Upper lobe of left lung (tissue), 6 donors: ENCODE results near the gene GLS. TPM values are rescaled to one million over a fixed set of nuclear protein-coding genes. Genes with fewer than 3 reads are reported as not detected.
"Not testable (repeated sequence)": the region's sequence is repeated elsewhere in the genome, so short reads cannot be mapped to it uniquely, and the experiment has no call there.

Source experiments
- ATAC-seq, 2 donors: fragments of 200-7000 bp; cut with Tn5 transposase; one replicate each; pipeline ENCODE4 v1.9.1; 2022; ENCODE audit warnings: mild to moderate bottlenecking in 2 of 2, moderate library complexity in 2 of 2; ENCODE audit not compliant: low FRiP score in 2 of 2
- DNase-seq, 2 donors: peaks; one replicate each; pipeline ENCODE4 v3.0.0-alpha.2; 2019 to 2020
- H3K27ac ChIP-seq, 4 donors: fragments of 200-600 bp; sonication (generic); one replicate each; pipeline ENCODE4 v1.5.1; 2016 to 2019
- H3K27me3 ChIP-seq, 4 donors: fragments of 200-600 bp; sonication (generic); one replicate each; pipeline ENCODE4 v1.5.1; 2017 to 2019
- H3K36me3 ChIP-seq, 4 donors: fragments of 200-600 bp; sonication (generic); one replicate each; pipeline ENCODE4 v1.5.1; 2016 to 2019
- H3K4me1 ChIP-seq, 4 donors: fragments of 200-600 bp; sonication (generic); one replicate each; pipeline ENCODE4 v1.5.1; 2018 to 2019
- H3K4me3 ChIP-seq, 4 donors: fragments of 200-600 bp; sonication (generic); one replicate each; pipeline ENCODE4 v1.5.1; 2017 to 2019; ENCODE audit warnings: mild to moderate bottlenecking in 2 of 4, moderate library complexity in 1 of 4
- H3K9me3 ChIP-seq, 4 donors: fragments of 200-600 bp; sonication (generic); one replicate each; pipeline ENCODE4 v1.5.1; 2018 to 2019
- EP300 ChIP-seq, 4 donors: sonication (generic); formaldehyde crosslinking; IDR thresholded peaks; one replicate each; pipeline ENCODE4 v1.5.1; 2017; ENCODE audit warnings: antibody characterized with exemption in 4 of 4, control low read depth in 2 of 4
- POLR2A ChIP-seq, 4 donors: fragments of 450-650 bp; IDR thresholded peaks; one replicate each; pipeline ENCODE4 v1.5.1; 2016 to 2017; ENCODE audit warnings: antibody characterized with exemption in 4 of 4, mild to moderate bottlenecking in 2 of 4
- POLR2AphosphoS5 ChIP-seq, 2 donors: sonication (generic); formaldehyde crosslinking; IDR thresholded peaks; one replicate each; pipeline ENCODE4 v1.5.1; 2017; ENCODE audit warnings: antibody characterized with exemption in 2 of 2
- WGBS, 2 donors: methylation state at CpG; one replicate each; pipeline ENCODE4 v1.1.5; 2017 to 2018; 5-methylcytosine and 5-hydroxymethylcytosine counted together
- total RNA-seq, 6 donors: library from RNA; depleted of rRNA in 4 of 6; stranded (reverse); fragments of >200 nt in 4 of 6; gene quantifications; one replicate each; pipeline versions ENCODE4 v1.1.0 to v1.2.1, GENCODE V29; 2016 to 2021
- TF ChIP-seq, protein P1 (sequence below), 6 experiments: fragments of 450-650 bp in 4 of 6; fragments of 200-600 bp in 2 of 6; sonication (generic) in 2 of 6; IDR thresholded peaks; one replicate each; pipeline ENCODE4 v1.5.1; 2016 to 2019; ENCODE audit warnings: antibody characterized with exemption in 6 of 6
- donor health status: DM: no; HTN: no; CAD: no; lungs with moderate emphysema.
- donor health status: DM: no; HTN: yes; CAD: no; lungs with severe emphysema.

The GLS gene
- total RNA-seq, 6 donors from 2014 or later = 126 to 401 (median 189) TPM

DNA sequence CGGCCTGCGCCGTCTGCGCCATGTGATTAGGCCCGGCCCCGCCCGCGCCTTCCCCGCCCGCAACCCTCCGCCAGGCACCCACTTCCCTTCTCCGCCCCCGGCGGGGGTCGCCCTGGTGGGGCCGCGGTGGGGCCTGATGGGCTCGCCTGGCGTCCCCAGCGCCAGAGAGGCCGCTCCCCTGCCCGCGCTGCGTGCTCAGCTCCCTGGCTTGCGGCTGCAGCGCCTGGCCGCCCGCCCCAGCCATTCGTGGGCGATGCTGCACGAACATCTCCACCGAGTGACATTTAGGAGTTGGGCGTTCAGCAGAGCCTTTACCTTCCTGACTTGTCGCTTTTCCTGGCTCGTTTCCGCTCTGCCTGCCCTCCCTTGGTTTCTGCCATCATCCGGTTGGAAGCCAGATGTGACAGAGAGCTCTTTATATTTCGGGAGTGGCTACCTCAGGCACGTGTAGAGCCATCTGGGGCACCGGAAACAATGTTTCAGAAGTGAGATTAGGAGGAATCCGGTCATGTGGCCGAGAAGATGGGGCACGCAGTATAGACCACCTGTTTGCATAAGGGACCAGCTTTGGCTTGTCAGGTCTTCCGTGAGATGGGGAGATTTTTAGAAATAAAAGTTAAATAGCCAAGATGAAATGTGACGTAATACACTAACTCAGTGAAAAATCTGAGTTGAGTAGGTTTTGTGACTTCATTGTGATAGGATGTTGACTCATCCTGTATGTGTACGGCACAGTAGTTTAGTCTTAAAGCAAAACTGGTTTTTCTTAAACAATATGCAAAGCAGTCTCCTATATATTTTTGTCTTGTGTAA lies 1.2 kb downstream of the GLS start:
- Histone ChIP-seq H3K36me3 (no peaks in the 10 kb centered on the region), H3K27ac (peak overlapping the region; percentile 93 to 98 (median 96)), H3K4me1 (peaks cover 28 to 53% (median 44%) of the 10 kb centered on the region in 4 donors), H3K9me3 (no peaks in the 10 kb centered on the region), H3K4me3 (peak overlapping the region; percentile 52 to 97 (median 92)), H3K27me3 (no peaks in the 10 kb centered on the region)
- DNase-seq (peak; percentile 74 to 94), ATAC-seq (peak; percentile 51 to 54)
- 0 to 1% methylated on average over 11 to 34 of the region's 46 CpGs for WGBS, 2 donors
- peak; percentile 64 to 81 for TF ChIP-seq POLR2AphosphoS5 (IDR thresholded peaks at IDR 0.05)
- TF ChIP-seq EP300 (IDR thresholded peaks at IDR 0.05) = peak in 2 of 4 donors; percentile 53 to 55
- TF ChIP-seq POLR2A (IDR thresholded peaks at IDR 0.05) = peak in 3 of 4 donors; percentile 20 to 79 (median 57)
- TF ChIP-seq, protein P1, sequence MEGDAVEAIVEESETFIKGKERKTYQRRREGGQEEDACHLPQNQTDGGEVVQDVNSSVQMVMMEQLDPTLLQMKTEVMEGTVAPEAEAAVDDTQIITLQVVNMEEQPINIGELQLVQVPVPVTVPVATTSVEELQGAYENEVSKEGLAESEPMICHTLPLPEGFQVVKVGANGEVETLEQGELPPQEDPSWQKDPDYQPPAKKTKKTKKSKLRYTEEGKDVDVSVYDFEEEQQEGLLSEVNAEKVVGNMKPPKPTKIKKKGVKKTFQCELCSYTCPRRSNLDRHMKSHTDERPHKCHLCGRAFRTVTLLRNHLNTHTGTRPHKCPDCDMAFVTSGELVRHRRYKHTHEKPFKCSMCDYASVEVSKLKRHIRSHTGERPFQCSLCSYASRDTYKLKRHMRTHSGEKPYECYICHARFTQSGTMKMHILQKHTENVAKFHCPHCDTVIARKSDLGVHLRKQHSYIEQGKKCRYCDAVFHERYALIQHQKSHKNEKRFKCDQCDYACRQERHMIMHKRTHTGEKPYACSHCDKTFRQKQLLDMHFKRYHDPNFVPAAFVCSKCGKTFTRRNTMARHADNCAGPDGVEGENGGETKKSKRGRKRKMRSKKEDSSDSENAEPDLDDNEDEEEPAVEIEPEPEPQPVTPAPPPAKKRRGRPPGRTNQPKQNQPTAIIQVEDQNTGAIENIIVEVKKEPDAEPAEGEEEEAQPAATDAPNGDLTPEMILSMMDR (IDR thresholded peaks at IDR 0.05) = peak in 1 of 6 experiments; percentile 4

DNA sequence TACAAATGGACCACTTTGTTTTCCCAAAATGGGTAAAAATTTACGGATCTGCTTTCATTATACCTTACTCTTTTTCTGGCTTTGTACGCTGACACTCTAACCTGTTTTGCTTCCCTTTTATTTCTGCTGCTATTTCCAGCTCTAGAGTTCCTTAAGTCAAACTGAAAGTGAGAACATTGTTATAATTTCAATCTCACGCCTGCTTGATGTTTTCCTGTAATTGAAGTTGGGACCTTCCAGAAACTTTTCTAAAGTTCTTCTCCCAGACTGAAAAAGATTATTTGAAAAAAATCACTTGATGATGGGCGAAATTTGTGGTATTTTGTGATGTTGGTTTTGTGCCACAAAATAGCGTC lies 1.8 kb downstream of the GLS start:
- TF ChIP-seq POLR2A (IDR thresholded peaks at IDR 0.05) (no peak), EP300 (IDR thresholded peaks at IDR 0.05) (no peak), POLR2AphosphoS5 (IDR thresholded peaks at IDR 0.05) (no peak)
- TF ChIP-seq, protein P1 (IDR thresholded peaks at IDR 0.05) = no peak
- ATAC-seq (no peak), DNase-seq (no peak)
- H3K4me3 ChIP-seq = peak overlapping the region; percentile 52 to 97 (median 92)
- H3K27me3 ChIP-seq = no peaks in the 10 kb centered on the region
- H3K4me1 ChIP-seq = peaks cover 33 to 55% (median 50%) of the 10 kb centered on the region in 4 donors
- 5 to 6% methylated on average over 5 of the region's 5 CpGs for WGBS, 2 donors
- no peaks in the 10 kb centered on the region for H3K9me3 ChIP-seq
- no peaks in the 10 kb centered on the region for H3K36me3 ChIP-seq
- H3K27ac ChIP-seq = peak overlapping the region; percentile 93 to 98 (median 96)

DNA sequence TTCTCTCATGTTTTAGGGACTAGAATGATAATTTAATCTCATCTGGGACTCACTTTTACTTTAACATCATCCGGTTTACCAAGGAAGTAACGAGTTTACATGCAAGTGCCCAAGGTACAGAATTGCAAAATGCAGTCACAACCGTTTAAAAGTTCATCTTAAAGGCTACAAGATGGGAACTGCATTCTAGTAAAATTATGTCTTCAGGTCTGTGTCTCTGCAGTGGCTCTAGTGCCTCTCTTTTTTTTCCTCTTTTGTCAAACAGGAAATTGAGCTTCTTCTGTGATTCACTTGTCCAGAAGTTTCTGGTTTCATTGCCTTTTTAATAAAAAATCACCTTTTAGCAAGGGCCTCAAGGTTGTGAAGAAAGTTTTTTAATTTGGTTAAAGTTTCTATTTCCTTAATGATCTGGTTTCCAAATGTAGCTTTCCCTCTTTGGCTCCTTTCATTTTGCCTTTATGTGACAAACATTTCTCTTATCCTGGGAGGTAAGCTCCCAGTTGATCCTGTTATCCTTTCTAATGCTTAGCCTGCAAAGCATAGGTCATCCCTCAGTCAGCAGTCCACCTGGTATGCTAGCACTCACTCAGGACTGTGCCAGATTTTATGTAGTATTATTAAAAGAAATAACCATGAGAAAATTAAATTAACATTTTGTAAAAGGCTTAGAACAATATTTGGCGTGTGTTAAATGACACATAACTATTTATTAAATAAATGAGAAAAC lies 2.4 kb downstream of the GLS start:
- H3K4me1 ChIP-seq = peaks cover 34 to 60% (median 55%) of the 10 kb centered on the region in 4 donors
- H3K36me3 ChIP-seq = no peaks in the 10 kb centered on the region
- H3K9me3 ChIP-seq = no peaks in the 10 kb centered on the region
- H3K27me3 ChIP-seq = no peaks in the 10 kb centered on the region
- DNase-seq (no peak), ATAC-seq (no peak)
- WGBS, 2 donors = 17% methylated on average over 4 of the region's 4 CpGs
- peak overlapping the region; percentile 52 to 97 (median 92) for H3K4me3 ChIP-seq
- no peak for TF ChIP-seq POLR2A (IDR thresholded peaks at IDR 0.05)
- TF ChIP-seq EP300 (IDR thresholded peaks at IDR 0.05) = no peak
- TF ChIP-seq POLR2AphosphoS5 (IDR thresholded peaks at IDR 0.05) = no peak
- TF ChIP-seq, protein P1 (IDR thresholded peaks at IDR 0.05) = no peak
- peak overlapping the region; percentile 93 to 98 (median 96) for H3K27ac ChIP-seq

DNA sequence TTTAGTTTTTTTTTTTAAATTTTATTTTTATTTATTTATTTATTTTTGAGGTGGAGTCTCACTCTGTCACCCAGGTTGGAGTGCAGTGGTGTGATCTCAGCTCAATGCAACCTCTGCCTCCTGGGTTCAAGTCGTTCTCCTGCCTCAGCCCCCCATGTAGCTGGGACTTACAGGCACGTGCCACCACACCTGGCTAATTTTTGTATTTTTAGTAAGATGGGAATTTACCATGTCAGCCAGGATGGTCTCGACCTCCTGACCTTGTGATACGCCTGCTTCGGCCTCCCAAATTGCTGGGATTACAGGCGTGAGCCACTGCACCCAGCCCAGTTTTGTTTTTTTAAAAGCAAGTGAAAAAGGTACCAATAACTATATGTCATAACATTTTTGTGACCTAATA lies 5.2 kb downstream of the GLS start:
- not testable (repeated sequence) for DNase-seq, ATAC-seq, H3K27me3 ChIP-seq, H3K27ac ChIP-seq, H3K9me3 ChIP-seq, H3K36me3 ChIP-seq
- Histone ChIP-seq H3K4me3 (peak overlapping the region in 1 of 4 donors; percentile 97), H3K4me1 (peaks cover 50 to 78% (median 62%) of the 10 kb centered on the region in 4 donors)
- WGBS, 2 donors = 78 to 88% methylated on average over 6 of the region's 6 CpGs

DNA sequence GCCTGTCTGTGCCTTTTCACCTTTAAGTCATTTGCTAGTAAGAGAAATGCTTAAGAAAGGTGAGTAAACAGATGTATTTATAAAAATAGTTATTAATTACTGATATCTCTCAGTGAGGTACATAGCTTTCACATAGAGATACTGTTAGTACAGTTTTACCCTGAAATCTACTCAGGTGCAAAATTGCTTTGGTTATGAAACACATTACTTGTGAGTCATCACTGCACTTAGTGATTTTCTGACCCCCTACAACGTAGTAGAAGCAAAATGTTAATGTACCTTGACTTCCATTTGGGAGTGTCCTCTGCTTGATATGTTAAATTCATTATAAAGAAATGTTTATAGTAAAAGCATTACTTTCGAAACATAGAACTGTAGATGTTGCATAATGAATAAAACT lies 6.5 kb downstream of the GLS start:
- H3K4me3 ChIP-seq = no peak overlapping the region
- ATAC-seq (no peak), DNase-seq (no peak)
- H3K9me3 ChIP-seq = no peaks in the 10 kb centered on the region
- WGBS, 2 donors = 48 to 57% methylated on average over 2 of the region's 2 CpGs
- TF ChIP-seq EP300 (IDR thresholded peaks at IDR 0.05) (no peak), POLR2AphosphoS5 (IDR thresholded peaks at IDR 0.05) (no peak), POLR2A (IDR thresholded peaks at IDR 0.05) (no peak)
- TF ChIP-seq, protein P1 (IDR thresholded peaks at IDR 0.05) = no peak
- H3K4me1 ChIP-seq = peaks cover 55 to 86% (median 72%) of the 10 kb centered on the region in 4 donors
- H3K27me3 ChIP-seq = no peaks in the 10 kb centered on the region
- H3K27ac ChIP-seq = no peak overlapping the region
- H3K36me3 ChIP-seq = no peaks in the 10 kb centered on the region
